Stromal cell of bone marrow (primary cell): ENCODE measurements around the gene SCN7A.
A peak's percentile ranks its signal among the peaks of the same experiment; 100 is the strongest.

ENCODE experiments used
- DNase-seq: peaks from one replicate; pipeline ENCODE4 v3.0.0-alpha.2; 2012; ENCODE audit warnings: low read depth

The SCN7A gene

GRCh38 chr2:166404831-166405568 lies 89.0 kb downstream of the SCN7A start:
- no peak for DNase-seq

- no peak for DNase-seq
Measured at GRCh38 chr2:166394245-166394644, 99.8 kb downstream of the SCN7A start.

- no peak for DNase-seq
Measured at GRCh38 chr2:166393008-166393407, 101.0 kb downstream of the SCN7A start.

GRCh38 chr2:166388481-166389070 lies 105.5 kb downstream of the SCN7A start:
- DNase-seq: no peak

- DNase-seq: no peak
Measured at GRCh38 chr2:166385313-166385712, 108.7 kb downstream of the SCN7A start.

- DNase-seq: peak; percentile 7
Measured at GRCh38 chr2:166384774-166385173, 109.3 kb downstream of the SCN7A start.

- no peak for DNase-seq
Measured at GRCh38 chr2:166382448-166382847, 111.6 kb downstream of the SCN7A start.

GRCh38 chr2:166380615-166381014 lies 113.4 kb downstream of the SCN7A start:
- no peak for DNase-seq

GRCh38 chr2:166376873-166377272 lies 117.2 kb downstream of the SCN7A start:
- no peak for DNase-seq

- DNase-seq: no peak
Measured at GRCh38 chr2:166376488-166376828, 117.6 kb downstream of the SCN7A start.

GRCh38 chr2:166375736-166376487 lies 118.1 kb downstream of the SCN7A start, which contains the start of gene SCN9A:
TSS of gene SCN9A (minus strand) at chr2:166375944. CDS start at chr2:166311756, 64,188 bp downstream.
- peak; percentile 16 for DNase-seq

GRCh38 chr2:166375195-166375735 lies 118.8 kb downstream of the SCN7A start:
- no peak for DNase-seq

GRCh38 chr2:166373951-166374350 lies 120.1 kb downstream of the SCN7A start:
- DNase-seq: no peak

GRCh38 chr2:166373539-166373938 lies 120.5 kb downstream of the SCN7A start:
- DNase-seq: no peak

GRCh38 chr2:166373105-166373504 lies 120.9 kb downstream of the SCN7A start:
- DNase-seq: no peak

- DNase-seq: no peak
Measured at GRCh38 chr2:166372046-166372445, 122.0 kb downstream of the SCN7A start.

GRCh38 chr2:166365803-166366420 lies 128.1 kb downstream of the SCN7A start:
- no peak for DNase-seq

GRCh38 chr2:166365239-166365638 lies 128.8 kb downstream of the SCN7A start:
- no peak for DNase-seq

- DNase-seq: no peak
Measured at GRCh38 chr2:166364476-166365161, 129.4 kb downstream of the SCN7A start.

GRCh38 chr2:166361351-166362153 lies 132.5 kb downstream of the SCN7A start:
- DNase-seq: no peak

GRCh38 chr2:166360906-166361305 lies 133.1 kb downstream of the SCN7A start:
- DNase-seq: no peak
